ENCODE results near the gene OIP5.

OIP5 gene

GRCh38 chr15:41259546-41260189 is 72.7 kb downstream of the OIP5 start:
- H3K4me3 Mint-ChIP-seq, result no peak overlapping the region
- H3K36me3 Mint-ChIP-seq, result peaks cover 17% of the 10 kb centered on the region
- H3K9me3 Mint-ChIP-seq, result no peaks in the 10 kb centered on the region

More at GRCh38 chr15:41259546-41260189, 72.7 kb downstream of the OIP5 start:
- Mint-ChIP-seq H3K4me1 (no peaks in the 10 kb centered on the region), H3K27ac (no peak overlapping the region), H3K27me3 (no peaks in the 10 kb centered on the region)
- CTCF ChIA-PET, result no interaction called here
- DNase-seq, result no peak
